Kidney (tissue), 14 donors: ENCODE results near the gene AGO3. TPM values are rescaled to one million over a fixed set of nuclear protein-coding genes. Genes with fewer than 3 reads are reported as not detected.

ENCODE experiments used
- DNase-seq, 5 donors: peaks; one replicate each; pipeline ENCODE4 v3.0.0-alpha.2; 2013 to 2020
- FAIRE-seq: peaks from 2 replicates; lab custom pipeline; 2012; peaks lifted over from hg19 to GRCh38; lab: Jason Lieb, UNC
- H3K27ac ChIP-seq, 2 donors: one replicate each; pipeline ENCODE4 v1.7.0; 2013; ENCODE audit warnings: low read depth in 2 of 2, low read length in 2 of 2, inconsistent platforms in 1 of 2
- H3K27me3 ChIP-seq: one replicate; pipeline ENCODE4 v1.7.1; 2013; ENCODE audit warnings: low read length, inconsistent platforms; ENCODE audit not compliant: control insufficient read depth, insufficient read depth
- H3K36me3 ChIP-seq, 3 donors: one replicate each; pipeline versions ENCODE4 v1.7.0 to v1.7.1; 2013; ENCODE audit warnings: low read length in 3 of 3, control low read depth in 1 of 3, inconsistent platforms in 1 of 3; ENCODE audit not compliant: insufficient read depth in 3 of 3, control insufficient read depth in 2 of 3
- H3K4me1 ChIP-seq, 3 donors: one replicate each; pipeline versions ENCODE4 v1.7.0 to v1.7.1; 2013; ENCODE audit warnings: low read length in 3 of 3, inconsistent platforms in 1 of 3, low read depth in 1 of 3; ENCODE audit not compliant: control insufficient read depth in 2 of 3, insufficient read depth in 2 of 3
- H3K4me3 ChIP-seq, 3 donors: one replicate each; pipeline versions ENCODE4 v1.7.0 to v1.8.1; 2013; ENCODE audit warnings: low read length in 3 of 3, control low read depth in 1 of 3, inconsistent platforms in 1 of 3
- H3K9ac ChIP-seq, 3 donors: one replicate each; pipeline versions ENCODE4 v1.7.0 to v1.7.1; 2013; ENCODE audit warnings: low read length in 3 of 3, control low read depth in 1 of 3, inconsistent platforms in 1 of 3
- H3K9me3 ChIP-seq, 3 donors: one replicate each; pipeline versions ENCODE4 v1.7.0 to v1.7.1; 2013; ENCODE audit warnings: low read length in 3 of 3, control low read depth in 1 of 3, inconsistent platforms in 1 of 3; ENCODE audit not compliant: control insufficient read depth in 2 of 3, insufficient read depth in 1 of 3
- intact Hi-C: fragments of 100-400 bp; cut with DNase I; formaldehyde crosslinking; loops from one replicate; pipeline ENCODE4 v1.11.1; 2022
- polyA plus RNA-seq: library from polyadenylated mRNA; stranded (reverse); fragments of 350-450 nt; fragmentation: Illumina TruSeq; extraction: RNeasy Lipid Tissue Mini Kit (QIAGEN cat#74804); gene quantifications from one replicate; pipeline ENCODE4 v1.2.3, GENCODE V29; 2014; ENCODE audit warnings: low read depth, low replicate concordance; ENCODE audit not compliant: insufficient read depth
- total RNA-seq: library from RNA; stranded (reverse); fragmentation: NEBNext Ultra II Directional; extraction: Animal tissue kit (Norgen Biotek cat#: 25700); gene quantifications from one replicate; pipeline ENCODE4 v1.2.1, GENCODE V29; 2021
- TF ChIP-seq, protein P1 (sequence below): IDR thresholded peaks from 3 replicates; pipeline ENCODE4 v1.5.1; 2012; ENCODE audit warnings: mild to moderate bottlenecking, moderate library complexity, borderline replicate concordance; ENCODE audit not compliant: insufficient read depth; ENCODE audit errors: extremely low read depth
- donor health status: control.
- donor health status: control.
- donor health status: control.
- donor health status: control.
- donor health status: control.
- donor health status: DM: yes; HTN: yes; CAD: no.
- donor health status: Normal renal cell carcinoma (clear cell type).

Gene AGO3
- total and polyA plus RNA-seq, 2 donors from 2014 or later, result 2.8 to 28.2 TPM

DNA sequence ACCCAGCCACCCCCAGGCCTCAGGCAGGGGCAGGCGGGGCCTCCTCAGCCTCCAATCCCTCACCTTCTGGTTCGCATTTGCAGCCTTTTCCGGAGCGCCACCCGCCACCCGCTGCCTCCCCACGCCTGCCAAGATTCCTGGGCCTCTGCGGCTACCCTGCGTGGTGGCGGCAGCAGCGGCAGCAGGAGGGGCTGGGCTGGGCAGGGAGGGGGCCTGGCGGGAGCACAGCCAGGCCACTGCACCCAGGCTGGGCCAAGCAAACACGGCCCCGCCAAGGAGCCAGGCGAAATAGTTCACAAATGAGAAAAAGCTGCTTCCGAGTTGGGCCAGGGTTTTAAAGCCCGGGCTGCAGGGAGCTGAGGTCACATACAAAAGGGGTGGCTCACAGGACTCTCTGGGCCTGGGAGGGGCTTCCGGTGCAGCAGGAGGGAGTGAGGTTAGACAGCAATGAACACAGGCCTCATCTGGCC lies 184.3 kb downstream of the AGO3 start:
- intact Hi-C loops, result no loop called here
- FAIRE-seq, result no peak
- peak in 2 of 5 donors; percentile 53 to 55 for DNase-seq

DNA sequence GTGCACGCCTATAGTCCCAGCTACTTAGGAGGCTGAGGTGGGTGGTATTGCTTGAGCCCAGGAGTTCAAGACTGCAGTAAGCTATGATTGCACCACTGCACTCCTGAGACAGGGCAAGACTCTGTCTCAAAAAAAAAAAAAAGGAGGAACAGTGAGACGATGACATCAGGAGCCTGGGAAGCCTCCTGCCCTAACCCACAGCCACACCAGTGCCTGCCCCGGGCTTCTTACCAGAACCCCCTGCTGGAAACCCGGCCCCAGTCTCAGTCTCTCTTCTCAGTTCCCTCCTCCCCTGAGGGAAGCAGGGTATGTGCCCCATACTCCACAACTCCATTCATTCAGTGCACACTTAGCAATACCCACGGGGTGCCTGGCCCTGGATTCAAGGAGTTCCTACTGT lies 185.0 kb downstream of the AGO3 start:
- H3K27me3 ChIP-seq, result no peaks in the 10 kb centered on the region
- no peak for DNase-seq
- no peak overlapping the region for H3K27ac ChIP-seq
- no peak overlapping the region for H3K4me3 ChIP-seq
- no peaks in the 10 kb centered on the region for H3K9me3 ChIP-seq
- TF ChIP-seq, protein P1, sequence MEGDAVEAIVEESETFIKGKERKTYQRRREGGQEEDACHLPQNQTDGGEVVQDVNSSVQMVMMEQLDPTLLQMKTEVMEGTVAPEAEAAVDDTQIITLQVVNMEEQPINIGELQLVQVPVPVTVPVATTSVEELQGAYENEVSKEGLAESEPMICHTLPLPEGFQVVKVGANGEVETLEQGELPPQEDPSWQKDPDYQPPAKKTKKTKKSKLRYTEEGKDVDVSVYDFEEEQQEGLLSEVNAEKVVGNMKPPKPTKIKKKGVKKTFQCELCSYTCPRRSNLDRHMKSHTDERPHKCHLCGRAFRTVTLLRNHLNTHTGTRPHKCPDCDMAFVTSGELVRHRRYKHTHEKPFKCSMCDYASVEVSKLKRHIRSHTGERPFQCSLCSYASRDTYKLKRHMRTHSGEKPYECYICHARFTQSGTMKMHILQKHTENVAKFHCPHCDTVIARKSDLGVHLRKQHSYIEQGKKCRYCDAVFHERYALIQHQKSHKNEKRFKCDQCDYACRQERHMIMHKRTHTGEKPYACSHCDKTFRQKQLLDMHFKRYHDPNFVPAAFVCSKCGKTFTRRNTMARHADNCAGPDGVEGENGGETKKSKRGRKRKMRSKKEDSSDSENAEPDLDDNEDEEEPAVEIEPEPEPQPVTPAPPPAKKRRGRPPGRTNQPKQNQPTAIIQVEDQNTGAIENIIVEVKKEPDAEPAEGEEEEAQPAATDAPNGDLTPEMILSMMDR, result no peak
- no peak overlapping the region for H3K9ac ChIP-seq
- H3K4me1 ChIP-seq, result no peaks in the 10 kb centered on the region
- H3K36me3 ChIP-seq, result no peaks in the 10 kb centered on the region
- FAIRE-seq, result no peak
- intact Hi-C loops, result no loop called here

More for the DNA sequence above, 184.3 kb downstream of the AGO3 start:
- TF ChIP-seq, protein P1, result no peak
- H3K9ac ChIP-seq, result no peak overlapping the region
- no peaks in the 10 kb centered on the region for H3K9me3 ChIP-seq
- no peaks in the 10 kb centered on the region for H3K4me1 ChIP-seq
- no peak overlapping the region for H3K27ac ChIP-seq
- no peaks in the 10 kb centered on the region for H3K36me3 ChIP-seq
- H3K4me3 ChIP-seq, result no peak overlapping the region
- no peaks in the 10 kb centered on the region for H3K27me3 ChIP-seq

GRCh38 chr1:36116901-36117300 lies 186.0 kb downstream of the AGO3 start:
- Histone ChIP-seq H3K27me3 (no peaks in the 10 kb centered on the region), H3K27ac (no peak overlapping the region), H3K9ac (no peak overlapping the region), H3K36me3 (no peaks in the 10 kb centered on the region), H3K4me1 (no peaks in the 10 kb centered on the region), H3K9me3 (no peaks in the 10 kb centered on the region), H3K4me3 (no peak overlapping the region)
- TF ChIP-seq, protein P1, result no peak
- no peak for FAIRE-seq
- intact Hi-C loops, result no loop called here
- DNase-seq, result no peak
